CD4-positive, alpha-beta T cell (primary cell): ENCODE results near the gene TNK1. TPM values are rescaled to one million over a fixed set of nuclear protein-coding genes. Genes with fewer than 3 reads are reported as not detected.

Experiments
- ATAC-seq: fragments of 200-7000 bp; cut with Tn5 transposase; one replicate; pipeline ENCODE4 v1.10.0; 2022; ENCODE audit warnings: mild to moderate bottlenecking; ENCODE audit not compliant: poor library complexity
- CTCF ChIA-PET: fragments of 350-600 bp; sonication (Branson Sonifier 250); formaldehyde crosslinking; loops from one replicate; lab custom pipeline; 2021; ENCODE audit warnings: antibody characterized with exemption, inconsistent platforms; lab: Charles Lee
- POLR2A ChIA-PET: fragments of 350-600 bp; sonication (Branson Sonifier 250); formaldehyde crosslinking; loops from one replicate; lab custom pipeline; 2021; ENCODE audit warnings: antibody characterized with exemption, inconsistent platforms; lab: Charles Lee
- DNase-seq, 14 experiments: peaks; one replicate each; pipeline ENCODE4 v3.0.0-alpha.2; 2013 to 2020; ENCODE audit warnings: mixed read lengths in 2 of 14
- H3K27ac ChIP-seq, 2 donors: one replicate each; pipeline versions ENCODE4 v1.5.1 to v1.7.0; 2013; ENCODE audit warnings: low read length in 2 of 2, low read depth in 1 of 2, mild to moderate bottlenecking in 1 of 2
- H3K27me3 ChIP-seq, 2 experiments: 1 replicate in 1 of 2; 2 replicates in 1 of 2; pipeline versions ENCODE4 v1.6.1 to v1.7.0; 2013; ENCODE audit warnings: low read length in 2 of 2, control low read depth in 1 of 2, mild to moderate bottlenecking in 1 of 2, moderate library complexity in 1 of 2; ENCODE audit not compliant: insufficient read depth in 2 of 2, control insufficient read depth in 1 of 2
- H3K36me3 ChIP-seq: one replicate; pipeline ENCODE4 v1.6.1; 2013; ENCODE audit warnings: low read length, control low read depth; ENCODE audit not compliant: insufficient read depth
- H3K4me1 ChIP-seq: one replicate; pipeline ENCODE4 v1.6.1; 2013; ENCODE audit warnings: low read length, control low read depth; ENCODE audit not compliant: insufficient read depth
- H3K4me3 ChIP-seq: one replicate; pipeline ENCODE4 v1.5.1; 2013; ENCODE audit warnings: mild to moderate bottlenecking, low read length, moderate library complexity
- H3K9me3 ChIP-seq, 2 experiments: 1 replicate in 1 of 2; 2 replicates in 1 of 2; pipeline versions ENCODE4 v1.6.1 to v1.7.0; 2013; ENCODE audit warnings: low read length in 2 of 2, mild to moderate bottlenecking in 2 of 2, control low read depth in 1 of 2, moderate library complexity in 1 of 2; ENCODE audit not compliant: control insufficient read depth in 1 of 2, insufficient read depth in 1 of 2
- H3K27ac Mint-ChIP-seq: one replicate; pipeline ENCODE4 v1.8.0; 2020; ENCODE audit warnings: mixed read lengths
- H3K27me3 Mint-ChIP-seq: one replicate; pipeline ENCODE4 v1.8.0; 2021; ENCODE audit warnings: mixed read lengths
- H3K36me3 Mint-ChIP-seq: one replicate; pipeline ENCODE4 v1.8.0; 2021; ENCODE audit warnings: low read depth, mixed read lengths
- H3K4me1 Mint-ChIP-seq: one replicate; pipeline ENCODE4 v1.8.0; 2021; ENCODE audit warnings: low read depth, mixed read lengths
- H3K4me3 Mint-ChIP-seq: one replicate; pipeline ENCODE4 v1.8.0; 2020; ENCODE audit warnings: mild to moderate bottlenecking, mixed read lengths
- H3K9me3 Mint-ChIP-seq: one replicate; pipeline ENCODE4 v1.8.0; 2020; ENCODE audit warnings: mixed read lengths
- CTCF ChIP-seq: fragments of 200-600 bp; IDR thresholded peaks from one replicate; pipeline ENCODE4 v1.8.0; 2022; ENCODE audit warnings: antibody characterized with exemption, mild to moderate bottlenecking
- intact Hi-C, 2 experiments: fragments of 100-400 bp; cut with DNase I in 1 of 2; cut with micrococcal nuclease in 1 of 2; formaldehyde crosslinking; loops; one replicate each; pipeline versions ENCODE4 v1.15.1 to v1.9.0; 2023 to 2025; cut with DNase I, micrococcal nuclease
- total RNA-seq, 174 experiments: library from RNA in 2 of 174; stranded (reverse) in 2 of 174; gene quantifications; one replicate each; pipeline ENCODE4 v1.2.3 and lab custom pipeline; 2021 to 2026

TNK1 gene
- total RNA-seq, 2 experiments from 2014 or later: 11.0 to 12.4 TPM

GRCh38 chr17:7429722-7430121 is 48.8 kb downstream of the TNK1 start:
- Mint-ChIP-seq H3K4me3 (no peak overlapping the region), H3K4me1 (no peaks in the 10 kb centered on the region), H3K36me3 (no peaks in the 10 kb centered on the region), H3K27me3 (no peaks in the 10 kb centered on the region), H3K27ac (no peak overlapping the region), H3K9me3 (no peaks in the 10 kb centered on the region)
- CTCF ChIA-PET: no interaction called here
- intact Hi-C loops: loop anchor here (5.0 to 10.0 kb wide), 2 partner anchors 37 to 45 kb away; partner anchors contain the start of genes PLSCR3 (in 1 of the 2) and TNK1 (in 1 of the 2)
- Histone ChIP-seq H3K27me3 (no peaks in the 10 kb centered on the region), H3K4me3 (no peak overlapping the region), H3K4me1 (no peaks in the 10 kb centered on the region), H3K9me3 (no peaks in the 10 kb centered on the region), H3K27ac (no peak overlapping the region), H3K36me3 (no peaks in the 10 kb centered on the region)
- POLR2A ChIA-PET: interaction anchor here (1.3 kb wide), 1 partner anchor 25 kb away, joined by 3 read pairs; no protein-coding TSS in a partner anchor
- ATAC-seq (no peak), DNase-seq (no peak)
- TF ChIP-seq CTCF: no peak

DNA sequence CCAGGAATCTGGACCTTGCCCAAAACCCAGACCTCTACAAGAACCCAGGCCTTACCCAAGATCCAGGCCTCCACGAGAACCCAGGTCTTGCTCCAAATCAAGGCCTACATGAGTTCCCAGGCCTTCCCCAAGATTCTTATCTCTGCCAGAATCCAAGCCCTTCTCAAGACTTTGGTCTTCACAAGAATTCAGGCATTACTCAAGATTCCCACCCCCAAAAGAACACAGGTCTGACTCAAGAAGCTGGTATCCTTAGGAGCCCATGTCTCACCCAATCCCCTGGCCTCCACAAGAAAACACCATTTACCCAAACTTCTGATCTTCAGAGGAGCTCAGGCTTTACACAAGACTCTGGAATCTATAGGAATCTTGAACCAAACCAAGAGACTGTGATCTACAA is 50.3 kb downstream of the TNK1 start:
- POLR2A ChIA-PET: no interaction called here
- no peaks in the 10 kb centered on the region for H3K9me3 ChIP-seq
- no peak for ATAC-seq
- H3K4me3 ChIP-seq: no peak overlapping the region
- no peak overlapping the region for H3K27ac ChIP-seq
- CTCF ChIA-PET: interaction anchor here (0.6 to 1.3 kb wide), 2 partner anchors 76 to 165 kb away, joined by 3 to 5 read pairs; partner anchors contain the start of gene TMEM95
- no peak overlapping the region for H3K27ac Mint-ChIP-seq
- no peaks in the 10 kb centered on the region for H3K9me3 Mint-ChIP-seq
- DNase-seq: no peak
- H3K27me3 ChIP-seq: no peaks in the 10 kb centered on the region
- no peak for TF ChIP-seq CTCF
- H3K27me3 Mint-ChIP-seq: no peaks in the 10 kb centered on the region
- peaks cover 4% of the 10 kb centered on the region for H3K36me3 Mint-ChIP-seq
- peaks cover 11% of the 10 kb centered on the region for H3K4me1 Mint-ChIP-seq
- H3K4me1 ChIP-seq: peaks cover 11% of the 10 kb centered on the region
- no peak overlapping the region for H3K4me3 Mint-ChIP-seq
- no peaks in the 10 kb centered on the region for H3K36me3 ChIP-seq
- intact Hi-C loops: loop anchor here (5.0 to 10.0 kb wide), 2 partner anchors 39 to 46 kb away; partner anchors contain the start of genes PLSCR3 (in 1 of the 2) and TNK1 (in 1 of the 2)

DNA sequence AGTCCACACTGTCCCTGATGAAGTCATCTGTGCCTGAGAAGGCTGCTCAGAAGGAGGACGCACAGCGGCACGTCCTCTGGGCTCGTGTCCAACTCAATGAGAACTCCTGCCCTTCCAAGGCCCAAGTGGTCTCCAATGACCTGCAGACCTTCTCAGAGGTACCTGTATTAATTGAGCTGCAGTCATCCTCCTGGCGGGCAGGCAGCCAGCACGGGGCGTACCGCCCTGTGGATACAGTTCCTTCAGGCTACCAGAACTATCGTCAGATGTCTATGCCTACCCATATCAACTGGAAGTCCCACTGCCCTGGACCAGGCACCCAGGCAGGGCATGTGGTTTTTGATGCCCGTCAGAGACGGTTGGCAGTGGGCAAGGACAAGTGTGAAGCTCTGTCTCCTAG is 51.4 kb downstream of the TNK1 start:
- Mint-ChIP-seq H3K9me3 (no peaks in the 10 kb centered on the region), H3K27ac (no peak overlapping the region), H3K4me1 (peaks cover 19% of the 10 kb centered on the region), H3K27me3 (no peaks in the 10 kb centered on the region), H3K36me3 (peaks cover 4% of the 10 kb centered on the region), H3K4me3 (no peak overlapping the region)
- Histone ChIP-seq H3K27ac (no peak overlapping the region), H3K4me3 (no peak overlapping the region), H3K4me1 (peaks cover 22% of the 10 kb centered on the region), H3K9me3 (no peaks in the 10 kb centered on the region), H3K27me3 (no peaks in the 10 kb centered on the region), H3K36me3 (no peaks in the 10 kb centered on the region)
- ChIA-PET CTCF (interaction anchor here (0.9 to 1.3 kb wide), 2 partner anchors 77 to 218 kb away, joined by 3 to 5 read pairs; partner anchors contain the start of gene TMEM95), POLR2A (no interaction called here)
- TF ChIP-seq CTCF: no peak
- ATAC-seq (no peak), DNase-seq (no peak)
- intact Hi-C loops: loop anchor here (1.0 to 10.0 kb wide), 3 partner anchors 25 to 47 kb away; partner anchors contain the start of genes NLGN2 (in 1 of the 2), PLSCR3 (in 1 of the 2) and TNK1 (in 1 of the 2)
